Hepatocyte (in vitro differentiated cells): ENCODE data around the gene VEGFB.

Source experiments
- EZH2phosphoT487 ChIP-seq: fragments of 200-600 bp; sonication (generic); IDR thresholded peaks from one replicate; pipeline ENCODE4 v1.6.1; 2018; ENCODE audit warnings: antibody characterized with exemption, mild to moderate bottlenecking, low read depth, moderate library complexity; ENCODE audit not compliant: unreplicated experiment, severe bottlenecking
- TF ChIP-seq, protein P1 (sequence below): fragments of 200-600 bp; sonication (generic); IDR thresholded peaks from 2 replicates; pipeline ENCODE4 v1.5.1; 2016; ENCODE audit warnings: antibody characterized with exemption, mild to moderate bottlenecking; ENCODE audit not compliant: poor library complexity

DNA sequence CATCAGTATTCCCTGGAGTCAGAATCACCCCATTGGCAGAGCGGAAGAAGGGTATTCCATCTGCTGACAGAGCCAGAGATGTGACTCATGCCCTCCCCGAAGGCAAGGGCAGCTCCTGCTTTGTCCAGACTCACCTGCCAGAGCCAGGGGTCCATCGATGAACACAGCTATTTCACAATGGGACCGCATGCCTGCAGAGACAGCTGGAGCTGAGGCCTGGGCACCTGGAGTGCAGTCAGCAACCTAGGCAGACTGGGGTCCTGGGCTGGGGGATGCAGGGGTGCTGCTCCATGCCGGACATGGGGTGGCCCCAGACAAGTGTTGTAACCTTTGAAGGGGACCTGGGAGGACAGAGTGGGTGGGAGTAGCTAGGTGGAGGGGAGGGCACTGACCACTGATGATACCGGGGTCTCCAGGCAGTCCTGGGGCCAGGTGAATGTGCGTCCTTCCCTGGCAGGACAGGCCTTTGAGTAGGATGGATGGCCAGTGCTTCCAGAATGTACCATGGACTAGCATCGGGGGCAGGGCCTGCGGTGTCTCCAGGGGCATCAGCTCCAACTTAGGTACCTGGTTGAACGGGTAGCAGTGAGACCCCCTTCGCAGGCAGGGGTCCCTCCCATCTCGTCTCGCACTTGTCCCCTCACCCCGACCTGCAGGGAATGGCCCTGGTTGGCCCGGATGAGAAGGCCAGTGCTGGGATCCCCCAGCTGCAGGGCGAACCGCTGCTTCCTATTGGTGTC is 10.1 kb upstream of the VEGFB start:
- TF ChIP-seq, protein P1, sequence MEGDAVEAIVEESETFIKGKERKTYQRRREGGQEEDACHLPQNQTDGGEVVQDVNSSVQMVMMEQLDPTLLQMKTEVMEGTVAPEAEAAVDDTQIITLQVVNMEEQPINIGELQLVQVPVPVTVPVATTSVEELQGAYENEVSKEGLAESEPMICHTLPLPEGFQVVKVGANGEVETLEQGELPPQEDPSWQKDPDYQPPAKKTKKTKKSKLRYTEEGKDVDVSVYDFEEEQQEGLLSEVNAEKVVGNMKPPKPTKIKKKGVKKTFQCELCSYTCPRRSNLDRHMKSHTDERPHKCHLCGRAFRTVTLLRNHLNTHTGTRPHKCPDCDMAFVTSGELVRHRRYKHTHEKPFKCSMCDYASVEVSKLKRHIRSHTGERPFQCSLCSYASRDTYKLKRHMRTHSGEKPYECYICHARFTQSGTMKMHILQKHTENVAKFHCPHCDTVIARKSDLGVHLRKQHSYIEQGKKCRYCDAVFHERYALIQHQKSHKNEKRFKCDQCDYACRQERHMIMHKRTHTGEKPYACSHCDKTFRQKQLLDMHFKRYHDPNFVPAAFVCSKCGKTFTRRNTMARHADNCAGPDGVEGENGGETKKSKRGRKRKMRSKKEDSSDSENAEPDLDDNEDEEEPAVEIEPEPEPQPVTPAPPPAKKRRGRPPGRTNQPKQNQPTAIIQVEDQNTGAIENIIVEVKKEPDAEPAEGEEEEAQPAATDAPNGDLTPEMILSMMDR: no peak
- no peak for TF ChIP-seq EZH2phosphoT487
